ENCODE results near the gene SLC5A4.

Gene SLC5A4

DNA sequence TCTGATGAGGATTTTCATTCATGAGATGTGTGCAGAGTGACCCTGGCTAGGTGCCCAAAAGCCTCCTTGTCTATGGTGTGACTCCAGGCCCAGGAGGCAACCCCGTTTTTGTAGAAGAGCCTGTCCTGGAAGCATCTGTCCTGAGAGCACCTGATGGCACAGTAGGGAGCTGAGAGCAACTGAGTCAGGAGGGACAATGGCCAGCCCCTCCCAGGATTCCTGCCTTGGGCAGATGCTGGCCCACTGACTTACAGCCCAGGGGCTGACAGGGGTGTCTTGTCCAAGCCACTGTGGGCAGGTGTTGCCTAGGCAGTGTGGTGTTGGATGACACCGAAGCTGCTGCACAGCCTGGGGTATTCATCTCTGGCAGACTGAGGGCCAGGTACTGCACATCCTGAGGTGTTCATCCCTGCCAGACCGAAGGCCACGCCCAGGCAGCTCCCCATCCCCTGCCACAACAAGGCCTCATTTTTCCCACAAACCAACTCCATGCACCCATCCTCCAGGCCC lies 47.1 kb downstream of the SLC5A4 start:
- TF ChIP-seq, protein P1, sequence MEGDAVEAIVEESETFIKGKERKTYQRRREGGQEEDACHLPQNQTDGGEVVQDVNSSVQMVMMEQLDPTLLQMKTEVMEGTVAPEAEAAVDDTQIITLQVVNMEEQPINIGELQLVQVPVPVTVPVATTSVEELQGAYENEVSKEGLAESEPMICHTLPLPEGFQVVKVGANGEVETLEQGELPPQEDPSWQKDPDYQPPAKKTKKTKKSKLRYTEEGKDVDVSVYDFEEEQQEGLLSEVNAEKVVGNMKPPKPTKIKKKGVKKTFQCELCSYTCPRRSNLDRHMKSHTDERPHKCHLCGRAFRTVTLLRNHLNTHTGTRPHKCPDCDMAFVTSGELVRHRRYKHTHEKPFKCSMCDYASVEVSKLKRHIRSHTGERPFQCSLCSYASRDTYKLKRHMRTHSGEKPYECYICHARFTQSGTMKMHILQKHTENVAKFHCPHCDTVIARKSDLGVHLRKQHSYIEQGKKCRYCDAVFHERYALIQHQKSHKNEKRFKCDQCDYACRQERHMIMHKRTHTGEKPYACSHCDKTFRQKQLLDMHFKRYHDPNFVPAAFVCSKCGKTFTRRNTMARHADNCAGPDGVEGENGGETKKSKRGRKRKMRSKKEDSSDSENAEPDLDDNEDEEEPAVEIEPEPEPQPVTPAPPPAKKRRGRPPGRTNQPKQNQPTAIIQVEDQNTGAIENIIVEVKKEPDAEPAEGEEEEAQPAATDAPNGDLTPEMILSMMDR (IDR thresholded peaks at IDR 0.05), result no peak

DNA sequence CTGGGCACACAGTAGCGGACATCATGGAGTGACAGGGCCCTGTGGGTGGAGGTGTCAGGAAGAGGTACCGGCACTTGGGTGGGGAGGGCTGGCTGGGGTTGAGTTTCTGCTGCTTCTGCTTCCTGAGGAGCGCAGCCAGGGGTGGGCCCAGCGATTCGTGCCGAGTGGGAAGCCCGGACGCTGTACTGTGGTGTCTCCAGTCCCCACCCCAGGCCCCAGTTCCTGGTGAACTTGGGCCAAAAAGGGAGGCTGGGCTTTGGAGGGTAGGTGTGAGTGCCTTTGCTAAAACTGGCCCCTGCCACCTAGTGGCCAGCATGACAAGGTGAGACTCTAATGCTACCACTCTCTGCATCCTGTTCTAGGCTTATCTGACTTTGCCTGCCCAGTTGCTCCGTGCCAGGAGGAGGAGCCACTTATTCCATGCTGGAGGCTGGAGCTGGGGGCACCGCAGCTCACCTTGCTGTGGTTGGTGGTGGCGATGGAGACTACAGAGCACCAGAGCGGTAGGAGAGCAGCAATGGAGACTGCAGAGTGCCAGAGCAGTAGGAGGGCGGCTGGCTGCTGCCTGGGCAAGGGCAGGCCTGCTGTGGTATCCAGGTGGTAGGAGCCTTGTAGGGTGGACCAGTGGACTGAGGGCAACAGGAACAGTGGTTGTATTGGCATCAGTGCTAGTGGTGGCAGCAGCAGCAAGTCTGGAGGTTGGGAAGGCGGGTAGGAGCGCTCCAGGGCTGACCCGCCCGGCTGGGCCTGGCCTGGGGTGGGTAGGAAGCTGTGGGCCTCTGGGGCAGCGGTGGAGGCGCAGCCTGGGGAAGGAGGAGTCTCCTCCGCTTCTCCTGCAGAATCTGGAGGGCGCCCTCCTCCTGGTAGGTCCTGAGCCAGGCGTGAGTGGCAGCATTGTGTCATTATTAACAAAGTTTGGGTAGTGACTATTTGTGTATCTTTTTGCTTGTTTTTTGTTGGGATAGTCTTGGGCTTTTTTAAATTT lies 48.1 kb downstream of the SLC5A4 start:
- TF ChIP-seq, protein P1 (IDR thresholded peaks at IDR 0.05), result peak; percentile 85

DNA sequence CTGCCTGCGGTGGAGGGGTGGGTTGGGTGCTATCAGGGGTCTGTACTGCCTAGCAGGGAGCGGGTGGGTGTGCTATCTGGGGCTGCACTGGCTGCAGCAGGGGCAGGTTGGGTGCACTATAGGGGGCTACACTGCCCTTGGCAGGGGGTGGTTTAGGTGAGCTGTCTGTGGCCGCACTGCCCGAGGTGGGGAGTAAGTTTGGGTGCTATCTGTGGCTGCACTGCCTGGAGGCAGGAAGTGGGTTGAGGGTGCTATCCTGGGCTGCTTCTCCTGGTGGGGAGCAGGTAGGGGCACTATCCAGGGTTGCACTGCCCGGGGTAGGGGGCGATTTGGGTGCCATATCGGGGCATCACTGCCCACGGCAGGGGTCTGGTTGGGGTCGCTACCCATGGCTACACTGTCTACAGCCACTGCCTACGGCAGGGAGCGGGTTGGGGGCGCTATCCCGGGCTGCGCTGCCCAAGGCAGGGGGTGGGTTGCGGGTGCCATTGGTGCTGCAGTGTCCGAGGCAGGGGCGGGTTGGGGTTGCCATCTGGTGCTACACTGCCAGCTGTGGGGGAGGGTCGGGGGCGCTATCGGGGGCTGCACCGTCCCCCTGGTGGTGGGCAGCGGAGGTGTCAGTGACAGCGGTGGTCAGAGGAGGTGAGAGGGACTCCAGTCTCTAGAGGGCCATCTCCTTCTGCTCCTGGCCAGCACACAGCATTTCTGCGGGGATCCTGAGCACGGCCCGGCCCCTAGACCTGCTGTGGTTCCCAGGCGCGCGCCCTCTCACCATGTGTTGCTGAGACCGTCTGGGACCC lies 49.0 kb downstream of the SLC5A4 start:
- TF ChIP-seq, protein P1 (IDR thresholded peaks at IDR 0.05), result no peak

DNA sequence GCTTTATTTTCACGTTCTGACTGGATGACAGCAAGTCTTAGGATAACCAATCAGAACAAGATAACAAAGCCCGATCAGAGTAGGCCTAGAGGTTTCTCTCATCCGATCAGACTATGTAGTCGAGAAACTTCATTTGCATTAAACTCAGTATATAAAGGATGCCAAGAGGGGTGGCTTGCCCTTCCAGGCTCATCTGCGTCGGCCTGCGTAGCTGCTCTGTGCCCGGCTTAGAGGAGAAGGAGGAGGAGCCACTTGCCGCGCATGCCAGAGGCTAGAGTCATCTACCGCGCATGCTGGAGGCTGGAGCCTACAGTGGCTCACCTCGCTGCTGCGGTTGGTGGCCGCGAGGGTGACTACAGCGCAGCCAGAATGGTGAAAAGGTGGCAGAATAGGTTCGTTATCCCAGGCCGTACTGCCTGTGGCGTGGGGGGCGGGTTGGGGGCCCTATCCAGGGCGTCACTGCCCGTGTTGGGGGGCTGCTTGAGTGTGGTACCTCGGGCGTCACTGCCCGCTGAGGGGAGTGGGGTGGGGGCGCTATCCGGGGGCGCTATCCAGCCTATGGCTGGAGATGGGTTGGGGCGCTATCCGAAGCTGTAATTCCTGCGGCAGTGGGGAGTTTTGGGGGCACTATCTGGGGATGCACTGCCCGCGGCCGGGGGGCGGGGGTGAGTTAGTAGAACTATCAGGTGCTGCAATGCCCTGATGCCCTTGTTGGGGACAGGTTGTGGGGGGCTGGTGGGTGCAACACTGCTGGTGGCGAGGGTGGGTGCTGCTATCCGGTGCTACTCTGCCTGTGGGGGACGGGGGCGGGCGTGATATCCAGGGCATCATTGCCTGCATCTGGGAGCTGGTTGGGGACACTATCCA lies 50.1 kb downstream of the SLC5A4 start, which contains the start of gene RFPL2:
Gene RFPL2 (minus strand): TSS at position 218 of the 867 bp plus-strand sequence. CDS start 2,622 bp downstream, outside the sequence.
- TF ChIP-seq, protein P1 (IDR thresholded peaks at IDR 0.05), result no peak

DNA sequence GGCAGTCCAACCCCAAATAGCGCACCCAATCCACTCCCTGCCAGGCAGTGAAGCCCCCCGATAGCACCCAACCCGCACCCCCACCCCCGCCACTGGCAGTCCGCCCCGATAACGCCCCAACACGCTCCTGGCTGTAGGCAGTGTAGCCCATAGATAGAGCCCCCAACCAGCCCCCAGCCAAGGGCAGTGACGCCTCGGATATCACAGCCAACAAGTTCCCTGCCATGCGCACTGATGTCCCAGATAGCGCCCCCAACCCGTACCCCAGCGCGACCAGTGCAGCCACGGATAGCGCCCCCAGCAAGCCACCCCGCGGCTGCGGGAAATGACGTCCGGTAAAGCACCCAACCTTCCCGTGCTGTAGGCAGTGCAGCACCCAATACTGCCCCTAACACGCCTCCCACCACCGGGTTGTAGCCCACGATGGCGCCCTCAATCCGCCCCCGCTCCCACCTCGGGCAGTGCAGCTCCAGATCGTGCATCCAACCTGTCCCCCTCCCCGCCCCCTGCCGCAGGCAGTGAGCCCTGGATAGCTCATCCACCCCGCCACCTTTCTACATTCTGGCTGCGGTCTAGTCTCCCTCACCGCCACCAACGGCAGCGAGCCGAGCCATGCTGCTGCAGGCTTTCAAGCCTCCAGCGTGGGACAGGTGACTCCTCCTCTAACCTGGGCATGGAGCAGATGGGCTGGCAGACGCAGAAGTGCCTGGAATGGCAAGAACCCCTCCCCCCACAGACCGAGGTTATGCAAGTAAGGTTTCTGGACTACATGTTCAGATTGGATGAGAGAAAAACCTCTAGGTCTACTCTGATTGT lies 50.9 kb downstream of the SLC5A4 start:
- TF ChIP-seq, protein P1 (IDR thresholded peaks at IDR 0.05), result peak; percentile 38; the same call in 1 of the 2 replicates

DNA sequence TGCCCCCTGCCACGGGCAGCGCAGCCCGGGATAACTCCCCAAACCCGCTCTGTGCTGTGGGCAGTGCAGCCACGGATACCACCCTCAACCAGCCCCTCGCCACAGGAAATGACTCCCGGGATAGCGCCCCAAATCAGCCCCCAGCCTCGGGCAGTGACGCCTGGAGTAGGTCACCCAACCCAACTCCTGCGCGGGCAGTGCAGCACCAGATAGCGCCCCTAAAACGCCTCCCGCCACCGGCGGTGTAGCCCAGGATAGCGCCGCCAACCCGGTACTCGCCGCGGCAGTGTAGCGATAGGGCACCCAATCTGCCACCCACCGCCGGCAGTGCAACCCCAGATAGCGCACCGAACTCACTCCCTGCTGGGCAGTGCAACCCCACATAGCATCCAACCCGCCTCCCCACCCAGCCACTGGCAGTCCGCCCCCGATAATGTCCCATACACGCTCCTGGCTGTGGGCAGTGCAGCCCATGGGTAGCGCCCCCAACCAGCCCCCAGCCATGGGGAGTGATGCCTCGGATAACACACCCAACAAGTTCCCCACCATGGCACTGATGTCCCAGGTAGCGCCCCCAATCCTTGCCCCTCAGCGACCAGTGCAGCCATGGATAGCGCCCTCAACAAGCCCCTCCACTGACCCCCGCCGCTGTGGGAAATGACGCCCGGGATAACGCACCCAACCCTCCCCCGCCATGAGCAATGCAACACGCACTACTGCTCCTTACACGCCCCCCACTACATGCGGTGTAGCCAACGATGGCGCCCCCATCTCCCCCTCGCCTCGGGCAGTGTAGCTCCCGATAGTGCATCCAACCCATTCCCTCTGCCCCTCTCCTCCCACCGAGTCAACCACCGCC lies 51.7 kb downstream of the SLC5A4 start:
- TF ChIP-seq, protein P1 (IDR thresholded peaks at IDR 0.05), result no peak

All from LNCAP (cell line).